A673 (cell line): ENCODE measurements around the gene CHORDC1.

Experiments used
- EZH2 ChIP-seq: fragments of 200-600 bp; sonication (generic); IDR thresholded peaks from 2 replicates; pipeline ENCODE4 v1.6.1; 2017; ENCODE audit warnings: borderline replicate concordance, low read depth, mild to moderate bottlenecking, mixed read lengths, antibody characterized with exemption, low read length; ENCODE audit not compliant: poor library complexity, severe bottlenecking
- TF ChIP-seq, protein P1 (sequence below): fragments of 300-800, 200-600 bp; sonication (generic); conservative IDR thresholded peaks from 2 replicates; pipeline ENCODE4 v1.5.1; 2017; ENCODE audit warnings: low read depth, mild to moderate bottlenecking, antibody characterized with exemption, low read length, moderate library complexity, mixed read lengths

- TF ChIP-seq, protein P1, sequence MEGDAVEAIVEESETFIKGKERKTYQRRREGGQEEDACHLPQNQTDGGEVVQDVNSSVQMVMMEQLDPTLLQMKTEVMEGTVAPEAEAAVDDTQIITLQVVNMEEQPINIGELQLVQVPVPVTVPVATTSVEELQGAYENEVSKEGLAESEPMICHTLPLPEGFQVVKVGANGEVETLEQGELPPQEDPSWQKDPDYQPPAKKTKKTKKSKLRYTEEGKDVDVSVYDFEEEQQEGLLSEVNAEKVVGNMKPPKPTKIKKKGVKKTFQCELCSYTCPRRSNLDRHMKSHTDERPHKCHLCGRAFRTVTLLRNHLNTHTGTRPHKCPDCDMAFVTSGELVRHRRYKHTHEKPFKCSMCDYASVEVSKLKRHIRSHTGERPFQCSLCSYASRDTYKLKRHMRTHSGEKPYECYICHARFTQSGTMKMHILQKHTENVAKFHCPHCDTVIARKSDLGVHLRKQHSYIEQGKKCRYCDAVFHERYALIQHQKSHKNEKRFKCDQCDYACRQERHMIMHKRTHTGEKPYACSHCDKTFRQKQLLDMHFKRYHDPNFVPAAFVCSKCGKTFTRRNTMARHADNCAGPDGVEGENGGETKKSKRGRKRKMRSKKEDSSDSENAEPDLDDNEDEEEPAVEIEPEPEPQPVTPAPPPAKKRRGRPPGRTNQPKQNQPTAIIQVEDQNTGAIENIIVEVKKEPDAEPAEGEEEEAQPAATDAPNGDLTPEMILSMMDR = no peak
- TF ChIP-seq EZH2 = no peak
These were observed 18.4 kb downstream of the CHORDC1 start for GRCh38 chr11:90204407-90204806.
